Measurements from ENCODE around the gene XBP1. TPM values are rescaled to one million over a fixed set of nuclear protein-coding genes. Genes with fewer than 3 reads are reported as not detected.

Gene XBP1
- total and polyA plus RNA-seq, 2 donors (not counting 3 experiments of a cell fraction or from before 2014, with no cell fraction given) = 90.4 to 102 TPM

DNA sequence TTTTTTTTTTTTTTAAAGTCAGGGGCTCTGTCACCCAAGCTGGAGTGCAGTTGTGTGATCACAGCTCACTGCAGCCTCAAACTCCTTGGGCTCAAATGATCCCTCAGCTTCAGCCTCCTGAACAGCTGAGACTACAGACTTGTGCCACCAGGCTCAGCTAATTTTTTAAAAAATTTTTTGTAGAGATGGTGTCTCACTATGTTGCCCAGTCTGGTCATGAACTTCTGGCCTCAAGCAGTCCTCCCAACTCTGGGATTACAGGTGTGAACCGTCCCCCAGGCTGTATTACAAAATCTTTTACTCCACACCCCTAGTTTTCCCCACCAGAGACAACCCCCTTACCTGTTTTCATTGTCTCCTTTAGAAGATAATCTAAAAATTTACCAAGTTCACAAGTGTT lies 26.0 kb downstream of the XBP1 start:
- no peaks in the 10 kb centered on the region for H3K9me1 ChIP-seq (replicated peaks; ENCODE audit: control insufficient read depth, extremely low read depth, insufficient read depth, low read length)
- no peak overlapping the region for H3K4me2 ChIP-seq (ENCODE audit: insufficient read depth, low read length)
- ChIA-PET POLR2A (interaction anchor here (0.7 kb wide), 1 partner anchor 56 kb away, joined by 3 read pairs; no protein-coding TSS in a partner anchor), CTCF (interaction anchor here (0.7 to 3.0 kb wide), 2 partner anchors 63 to 174 kb away, joined by 4 to 23 read pairs; no protein-coding TSS in a partner anchor)
- H3K79me2 ChIP-seq (ENCODE audit: control insufficient read depth, insufficient read depth, low read length) = peaks cover 48% of the 10 kb centered on the region
- intact Hi-C loops (cut with micrococcal nuclease) = no loop called here
- no peak overlapping the region for H3K4me3 ChIP-seq (replicated peaks in 1 of 3; ENCODE audit: insufficient read depth in 1 of 3, low read depth in 1 of 3, low read length in 3 of 3)
- H4K20me1 ChIP-seq (replicated peaks; ENCODE audit: control insufficient read depth, extremely low read depth, insufficient read depth, low read length) = no peaks in the 10 kb centered on the region
- TF ChIP-seq JUN (IDR thresholded peaks at IDR 0.05; ENCODE audit: borderline replicate concordance, insufficient read depth, insufficient read length, low read depth) (no peak), MYC (IDR thresholded peaks at IDR 0.05; ENCODE audit: low read depth, low read length) (no peak), FOS (IDR thresholded peaks at IDR 0.05; ENCODE audit: borderline replicate concordance, insufficient read depth, low read length) (no peak)
- H3K36me3 ChIP-seq (ENCODE audit: control insufficient read depth in 2 of 2, extremely low read depth in 1 of 2, insufficient read depth in 2 of 2, low read length in 2 of 2) = no peaks in the 10 kb centered on the region
- no TSS peak for BruUV-seq (replicated peaks)
- no peak overlapping the region for H3K9ac ChIP-seq (replicated peaks; ENCODE audit: extremely low read depth, insufficient read depth, low read length)
- DNase-seq (ENCODE audit: low read depth, low spot score) (no peak), FAIRE-seq (no peak)
- no peaks in the 10 kb centered on the region for H3K27me3 ChIP-seq (ENCODE audit: control insufficient read depth in 2 of 2, insufficient read depth in 2 of 2, low read length in 2 of 2)
- H3K27ac ChIP-seq (ENCODE audit: insufficient read depth, low read depth, low read length) = no peak overlapping the region
- no peaks in the 10 kb centered on the region for H3K9me3 ChIP-seq (replicated peaks; ENCODE audit: control insufficient read depth, insufficient read depth, low read length)
- dilution Hi-C loops (cut with MboI; ENCODE audit: extremely low pct_ligation_motif_present, low sequenced_read_pairs) = no loop called here
- H2AFZ ChIP-seq (ENCODE audit: low read depth, low read length) = no peak overlapping the region
- peaks cover 4% of the 10 kb centered on the region for H3K4me1 ChIP-seq (ENCODE audit: control insufficient read depth, extremely low read depth, insufficient read depth, low read length)

DNA sequence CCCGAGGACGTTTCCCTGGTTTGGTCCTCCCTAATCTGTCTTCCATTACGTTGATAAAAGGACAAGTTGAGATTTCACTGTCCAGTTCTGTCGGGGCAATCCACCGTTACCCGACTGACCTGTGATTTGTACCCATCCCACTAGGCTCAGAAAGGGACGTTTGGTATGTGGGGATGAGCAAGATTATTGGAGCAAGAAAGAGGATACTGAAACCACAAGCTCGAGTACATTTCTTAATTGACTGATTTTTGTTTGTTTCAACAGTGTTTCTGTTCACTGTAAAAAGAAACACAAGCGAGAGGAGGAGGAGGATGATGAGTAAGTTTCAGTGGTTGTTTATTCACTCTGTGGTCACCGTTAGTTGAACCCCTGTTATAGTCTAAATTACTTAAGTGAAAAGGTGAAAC lies 26.9 kb downstream of the XBP1 start:
- H3K9ac ChIP-seq (replicated peaks; ENCODE audit: extremely low read depth, insufficient read depth, low read length) = peak overlapping the region; percentile 90
- peak overlapping the region; percentile 29 to 85 (median 51) for H3K4me3 ChIP-seq (replicated peaks in 1 of 3; ENCODE audit: insufficient read depth in 1 of 3, low read depth in 1 of 3, low read length in 3 of 3)
- peaks cover 44% of the 10 kb centered on the region for H3K79me2 ChIP-seq (ENCODE audit: control insufficient read depth, insufficient read depth, low read length)
- peak overlapping the region; percentile 17 for H2AFZ ChIP-seq (ENCODE audit: low read depth, low read length)
- intact Hi-C loops (cut with micrococcal nuclease) (loop anchor here (2.0 kb wide), 3 partner anchors 55 to 173 kb away; partner anchors contain the start of gene TTC28), dilution Hi-C loops (cut with MboI; ENCODE audit: extremely low pct_ligation_motif_present, low sequenced_read_pairs) (no loop called here)
- peaks cover 4% of the 10 kb centered on the region for H3K4me1 ChIP-seq (ENCODE audit: control insufficient read depth, extremely low read depth, insufficient read depth, low read length)
- CTCF ChIA-PET = interaction anchor here (0.8 to 3.0 kb wide), 7 partner anchors 23 to 173 kb away, joined by 3 to 23 read pairs (median 3); partner anchors contain the start of genes CHEK2, HSCB and TTC28
- no peaks in the 10 kb centered on the region for H3K36me3 ChIP-seq (ENCODE audit: control insufficient read depth in 2 of 2, extremely low read depth in 1 of 2, insufficient read depth in 2 of 2, low read length in 2 of 2)
- TF ChIP-seq, protein P1, sequence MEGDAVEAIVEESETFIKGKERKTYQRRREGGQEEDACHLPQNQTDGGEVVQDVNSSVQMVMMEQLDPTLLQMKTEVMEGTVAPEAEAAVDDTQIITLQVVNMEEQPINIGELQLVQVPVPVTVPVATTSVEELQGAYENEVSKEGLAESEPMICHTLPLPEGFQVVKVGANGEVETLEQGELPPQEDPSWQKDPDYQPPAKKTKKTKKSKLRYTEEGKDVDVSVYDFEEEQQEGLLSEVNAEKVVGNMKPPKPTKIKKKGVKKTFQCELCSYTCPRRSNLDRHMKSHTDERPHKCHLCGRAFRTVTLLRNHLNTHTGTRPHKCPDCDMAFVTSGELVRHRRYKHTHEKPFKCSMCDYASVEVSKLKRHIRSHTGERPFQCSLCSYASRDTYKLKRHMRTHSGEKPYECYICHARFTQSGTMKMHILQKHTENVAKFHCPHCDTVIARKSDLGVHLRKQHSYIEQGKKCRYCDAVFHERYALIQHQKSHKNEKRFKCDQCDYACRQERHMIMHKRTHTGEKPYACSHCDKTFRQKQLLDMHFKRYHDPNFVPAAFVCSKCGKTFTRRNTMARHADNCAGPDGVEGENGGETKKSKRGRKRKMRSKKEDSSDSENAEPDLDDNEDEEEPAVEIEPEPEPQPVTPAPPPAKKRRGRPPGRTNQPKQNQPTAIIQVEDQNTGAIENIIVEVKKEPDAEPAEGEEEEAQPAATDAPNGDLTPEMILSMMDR (IDR thresholded peaks at IDR 0.05; ENCODE audit: extremely low read depth in 1 of 2, insufficient read depth in 1 of 2, low read depth in 1 of 2, low read length in 2 of 2) = no peak
- TF ChIP-seq EZH2 (IDR thresholded peaks at IDR 0.05; ENCODE audit: borderline replicate concordance, low read depth, low read length, severe bottlenecking) (no peak), FOS (IDR thresholded peaks at IDR 0.05; ENCODE audit: borderline replicate concordance, insufficient read depth, low read length) (no peak), POLR2A (IDR thresholded peaks at IDR 0.05; ENCODE audit: low read depth, low read length) (no peak), GATA2 (IDR thresholded peaks at IDR 0.05; ENCODE audit: insufficient read depth, insufficient read length, low read depth, low read length) (no peak)
- H3K4me2 ChIP-seq (ENCODE audit: insufficient read depth, low read length) = peak overlapping the region; percentile 86
- peak overlapping the region; percentile 79 for H3K27ac ChIP-seq (ENCODE audit: insufficient read depth, low read depth, low read length)
- no peaks in the 10 kb centered on the region for H3K9me1 ChIP-seq (replicated peaks; ENCODE audit: control insufficient read depth, extremely low read depth, insufficient read depth, low read length)
- POLR2A ChIA-PET = interaction anchor here (1.5 kb wide), 1 partner anchor 26 kb away, joined by 3 read pairs; no protein-coding TSS in a partner anchor
- no peaks in the 10 kb centered on the region for H3K9me3 ChIP-seq (replicated peaks; ENCODE audit: control insufficient read depth, insufficient read depth, low read length)
- H4K20me1 ChIP-seq (replicated peaks; ENCODE audit: control insufficient read depth, extremely low read depth, insufficient read depth, low read length) = no peaks in the 10 kb centered on the region
- no peaks in the 10 kb centered on the region for H3K27me3 ChIP-seq (ENCODE audit: control insufficient read depth in 2 of 2, insufficient read depth in 2 of 2, low read length in 2 of 2)
- DNase-seq (ENCODE audit: low read depth, low spot score) (peak; percentile 60), FAIRE-seq (peak; percentile 74)
- BruUV-seq (replicated peaks) = TSS peak; percentile 64

Measured in endothelial cell of umbilical vein (primary cell).